Measurements from ENCODE around the gene MYH4.

Gene MYH4

GRCh38 chr17:10469459-10469858, at the start of gene MYH4:
Gene MYH4 (minus strand): TSS chr17:10469559. CDS start chr17:10466745, 2,814 bp downstream.
- DNase-seq (ENCODE audit: low read depth in 2 of 2), result no peak

- DNase-seq (ENCODE audit: low read depth in 2 of 2), result no peak
Observed at GRCh38 chr17:10518271-10519037, 49.1 kb upstream of the MYH4 start, which contains the start of gene MYH1. Gene MYH1 (minus strand): TSS chr17:10518542. CDS start chr17:10516642, 1,900 bp downstream.

- DNase-seq (ENCODE audit: low read depth in 2 of 2), result no peak
Observed at GRCh38 chr17:10516638-10517037, 47.3 kb upstream of the MYH4 start.

GRCh38 chr17:10516065-10516464, 46.7 kb upstream of the MYH4 start:
- no peak for DNase-seq (ENCODE audit: low read depth in 2 of 2)

- DNase-seq (ENCODE audit: low read depth in 2 of 2), result no peak
Observed at GRCh38 chr17:10513299-10514067, 44.1 kb upstream of the MYH4 start.

GRCh38 chr17:10512856-10513255, 43.5 kb upstream of the MYH4 start:
- no peak for DNase-seq (ENCODE audit: low read depth in 2 of 2)

GRCh38 chr17:10499950-10500349, 30.6 kb upstream of the MYH4 start:
- DNase-seq (ENCODE audit: low read depth in 2 of 2), result no peak

- DNase-seq (ENCODE audit: low read depth in 2 of 2), result no peak
Observed at GRCh38 chr17:10492004-10492403, 22.6 kb upstream of the MYH4 start.

GRCh38 chr17:10482252-10482651, 12.9 kb upstream of the MYH4 start:
- no peak for DNase-seq (ENCODE audit: low read depth in 2 of 2)

- no peak for DNase-seq (ENCODE audit: low read depth in 2 of 2)
Observed at GRCh38 chr17:10477701-10478100, 8.3 kb upstream of the MYH4 start.

- no peak for DNase-seq (ENCODE audit: low read depth in 2 of 2)
Observed at GRCh38 chr17:10474536-10474935, 5.2 kb upstream of the MYH4 start.

- no peak for DNase-seq (ENCODE audit: low read depth in 2 of 2)
Observed at GRCh38 chr17:10471858-10472257, 2.5 kb upstream of the MYH4 start.

- DNase-seq (ENCODE audit: low read depth in 2 of 2), result no peak
Observed at GRCh38 chr17:10463402-10463801, 6.0 kb downstream of the MYH4 start.

GRCh38 chr17:10460062-10460461, 9.3 kb downstream of the MYH4 start:
- no peak for DNase-seq (ENCODE audit: low read depth in 2 of 2)

GRCh38 chr17:10458701-10459100, 10.7 kb downstream of the MYH4 start:
- DNase-seq (ENCODE audit: low read depth in 2 of 2), result no peak

- no peak for DNase-seq (ENCODE audit: low read depth in 2 of 2)
Observed at GRCh38 chr17:10457952-10458351, 11.4 kb downstream of the MYH4 start.

- DNase-seq (ENCODE audit: low read depth in 2 of 2), result no peak
Observed at GRCh38 chr17:10447026-10447931, 22.1 kb downstream of the MYH4 start.

GRCh38 chr17:10439816-10440215, 29.5 kb downstream of the MYH4 start:
- DNase-seq (ENCODE audit: low read depth in 2 of 2), result no peak

GRCh38 chr17:10435096-10435495, 34.3 kb downstream of the MYH4 start:
- DNase-seq (ENCODE audit: low read depth in 2 of 2), result no peak

GRCh38 chr17:10429421-10430045, 39.8 kb downstream of the MYH4 start:
- DNase-seq (ENCODE audit: low read depth in 2 of 2), result peak; percentile 9 to 18

- DNase-seq (ENCODE audit: low read depth in 2 of 2), result no peak
Observed at GRCh38 chr17:10428781-10429180, 40.6 kb downstream of the MYH4 start.

Measured in fibroblast of skin of left biceps (primary cell).